UCSD-AML1 (cell line): ENCODE data around the gene PNPLA3.

Experiments
- DNase-seq: peaks from one replicate; lab custom pipeline; 2025; ENCODE audit not compliant: unreplicated experiment; lab: John Stamatoyannopoulos, UW

PNPLA3 gene, protein sequence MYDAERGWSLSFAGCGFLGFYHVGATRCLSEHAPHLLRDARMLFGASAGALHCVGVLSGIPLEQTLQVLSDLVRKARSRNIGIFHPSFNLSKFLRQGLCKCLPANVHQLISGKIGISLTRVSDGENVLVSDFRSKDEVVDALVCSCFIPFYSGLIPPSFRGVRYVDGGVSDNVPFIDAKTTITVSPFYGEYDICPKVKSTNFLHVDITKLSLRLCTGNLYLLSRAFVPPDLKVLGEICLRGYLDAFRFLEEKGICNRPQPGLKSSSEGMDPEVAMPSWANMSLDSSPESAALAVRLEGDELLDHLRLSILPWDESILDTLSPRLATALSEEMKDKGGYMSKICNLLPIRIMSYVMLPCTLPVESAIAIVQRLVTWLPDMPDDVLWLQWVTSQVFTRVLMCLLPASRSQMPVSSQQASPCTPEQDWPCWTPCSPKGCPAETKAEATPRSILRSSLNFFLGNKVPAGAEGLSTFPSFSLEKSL

GRCh38 chr22:43923631-43924464 lies at the start of gene PNPLA3:
PNPLA3 (plus strand) TSS chr22:43923805; CDS start chr22:43923912, 107 bp downstream.
- peak; percentile 86 for DNase-seq

- no peak for DNase-seq
Observed at GRCh38 chr22:43876866-43877509, 46.6 kb upstream of the PNPLA3 start.

- no peak for DNase-seq
Observed at GRCh38 chr22:43878079-43878795, 45.4 kb upstream of the PNPLA3 start.

GRCh38 chr22:43878831-43879550 lies 44.6 kb upstream of the PNPLA3 start:
- no peak for DNase-seq

DNA sequence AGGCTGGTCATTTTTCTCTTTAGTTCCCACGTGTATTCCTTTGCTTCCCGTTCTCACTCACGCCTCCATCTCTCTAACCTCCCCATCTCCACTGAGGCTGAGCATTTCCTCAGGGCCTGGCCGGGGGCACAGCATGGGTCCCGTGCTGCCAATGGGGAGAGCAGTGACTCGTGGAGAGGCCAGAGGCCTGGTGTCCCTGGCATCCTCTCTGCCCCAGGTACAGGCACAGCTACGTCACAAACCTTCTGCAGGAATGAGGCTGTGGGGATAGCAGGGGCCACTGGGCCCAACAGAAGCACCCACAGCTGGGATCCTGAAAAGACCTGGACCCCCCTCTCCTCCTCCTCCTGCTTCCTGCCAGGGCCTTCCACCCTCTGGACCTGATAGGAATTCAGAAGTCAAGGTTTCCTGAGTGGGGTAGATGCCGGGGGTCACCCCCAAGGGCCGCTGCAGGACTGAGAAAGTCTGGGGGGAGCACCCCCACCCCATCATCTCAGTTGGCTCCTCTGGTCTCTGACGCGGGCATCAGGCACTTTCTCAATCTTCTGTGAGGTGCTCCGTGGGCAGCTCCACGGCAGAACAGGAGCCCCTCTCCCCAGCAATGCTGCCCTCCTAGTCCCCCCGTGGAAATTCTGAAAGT lies 43.6 kb upstream of the PNPLA3 start:
- no peak for DNase-seq

DNA sequence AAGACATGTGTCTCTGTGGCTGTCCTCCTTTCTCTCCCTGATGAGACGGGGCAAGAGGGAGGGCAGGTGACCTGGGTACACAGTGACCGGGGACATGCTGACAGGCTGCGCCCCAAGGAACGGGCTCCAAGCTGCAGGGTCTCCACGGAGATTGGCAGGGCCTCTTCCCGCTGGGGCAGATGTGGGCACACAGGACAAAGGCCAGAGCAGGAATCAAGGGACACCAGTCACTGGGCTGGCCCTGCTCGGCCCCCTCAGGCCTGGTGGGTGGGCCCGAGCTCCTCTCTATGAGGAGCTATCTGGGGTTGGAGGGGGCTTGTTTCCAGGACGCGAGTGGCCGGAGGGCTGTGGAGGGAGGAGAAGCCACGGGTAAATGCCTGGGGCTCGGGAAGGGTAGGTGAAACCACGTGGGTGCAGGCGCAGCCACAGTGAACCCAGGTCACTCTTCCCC lies 43.0 kb upstream of the PNPLA3 start:
- DNase-seq = no peak

DNA sequence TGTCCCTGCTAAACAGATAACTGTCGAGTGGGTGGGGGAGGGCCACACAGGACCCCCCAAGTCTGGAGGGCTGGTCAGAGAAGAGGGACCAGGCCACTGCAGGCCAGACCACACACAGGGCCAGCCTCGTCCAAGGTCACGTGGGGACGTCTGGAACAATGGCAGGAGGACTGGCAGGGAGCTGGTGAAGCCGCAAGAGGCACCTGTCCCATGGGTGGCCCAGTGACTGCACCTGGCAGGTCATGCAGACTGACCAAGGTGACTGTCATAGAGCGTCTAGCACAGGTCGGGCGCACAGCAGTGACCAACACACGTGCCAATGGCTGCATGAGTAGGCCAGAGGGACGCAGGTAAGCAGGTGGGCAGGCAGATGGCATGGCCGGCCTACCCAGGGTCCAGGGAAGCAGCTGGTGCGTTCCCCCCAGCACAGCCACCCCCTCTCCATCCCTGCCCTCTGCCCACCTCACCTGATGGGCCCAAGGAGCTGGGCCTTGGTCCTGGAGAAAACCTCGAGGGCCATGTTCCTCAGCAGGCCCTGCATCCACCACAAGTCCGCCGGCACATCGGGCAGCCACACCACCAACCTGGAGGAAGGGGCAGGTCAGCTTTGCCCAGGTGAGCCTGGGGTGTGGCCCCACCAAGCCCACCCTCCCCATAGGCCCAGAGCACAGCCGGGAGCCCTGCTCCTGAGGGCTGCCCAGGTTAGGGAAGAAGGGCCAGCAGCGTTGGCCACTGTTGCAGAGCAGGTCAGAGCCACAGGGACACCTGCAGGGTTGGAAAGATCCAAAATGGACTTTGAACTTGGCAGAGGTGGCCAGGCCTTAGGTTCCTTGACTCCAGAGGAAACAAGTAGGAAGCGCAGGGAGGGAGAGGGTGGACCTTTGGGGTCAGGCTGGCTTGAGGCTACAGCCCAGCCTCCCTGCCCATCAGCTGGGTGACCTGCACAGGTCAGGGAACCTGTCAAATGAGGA lies 42.2 kb upstream of the PNPLA3 start:
- no peak for DNase-seq

GRCh38 chr22:43882122-43882767 lies 41.4 kb upstream of the PNPLA3 start:
- no peak for DNase-seq

DNA sequence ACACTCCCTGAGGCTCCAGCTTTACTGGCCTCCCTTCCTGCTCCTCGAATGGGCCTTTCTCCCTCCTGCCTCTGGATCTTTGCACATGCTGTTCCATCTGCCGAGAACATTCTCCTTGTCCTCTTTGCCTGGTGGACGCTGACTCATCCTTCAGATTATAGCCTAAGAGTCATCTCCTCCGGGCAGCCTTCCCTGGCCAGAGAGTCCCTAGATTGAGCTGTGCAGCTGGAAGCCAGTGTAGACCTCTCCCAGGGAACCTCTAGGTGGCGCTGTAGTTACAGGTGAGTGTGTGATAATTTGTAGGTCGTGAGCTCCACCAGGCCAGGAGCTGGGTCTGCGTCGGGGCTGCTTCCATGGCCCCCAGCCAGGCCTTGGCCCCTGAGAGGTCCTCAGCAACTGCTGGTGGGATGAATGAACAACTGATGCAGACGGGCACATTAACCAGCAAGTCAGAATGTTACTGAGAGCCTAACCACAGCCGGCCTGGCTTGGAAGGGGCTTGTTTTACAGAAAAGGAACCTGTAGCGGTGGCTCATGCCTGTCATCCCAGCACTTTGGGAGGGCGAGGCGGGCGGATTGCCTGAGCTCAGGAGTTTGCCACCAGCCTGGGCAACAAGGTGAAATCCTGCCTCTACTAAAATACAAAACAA lies 40.5 kb upstream of the PNPLA3 start:
- peak; percentile 43 for DNase-seq

DNA sequence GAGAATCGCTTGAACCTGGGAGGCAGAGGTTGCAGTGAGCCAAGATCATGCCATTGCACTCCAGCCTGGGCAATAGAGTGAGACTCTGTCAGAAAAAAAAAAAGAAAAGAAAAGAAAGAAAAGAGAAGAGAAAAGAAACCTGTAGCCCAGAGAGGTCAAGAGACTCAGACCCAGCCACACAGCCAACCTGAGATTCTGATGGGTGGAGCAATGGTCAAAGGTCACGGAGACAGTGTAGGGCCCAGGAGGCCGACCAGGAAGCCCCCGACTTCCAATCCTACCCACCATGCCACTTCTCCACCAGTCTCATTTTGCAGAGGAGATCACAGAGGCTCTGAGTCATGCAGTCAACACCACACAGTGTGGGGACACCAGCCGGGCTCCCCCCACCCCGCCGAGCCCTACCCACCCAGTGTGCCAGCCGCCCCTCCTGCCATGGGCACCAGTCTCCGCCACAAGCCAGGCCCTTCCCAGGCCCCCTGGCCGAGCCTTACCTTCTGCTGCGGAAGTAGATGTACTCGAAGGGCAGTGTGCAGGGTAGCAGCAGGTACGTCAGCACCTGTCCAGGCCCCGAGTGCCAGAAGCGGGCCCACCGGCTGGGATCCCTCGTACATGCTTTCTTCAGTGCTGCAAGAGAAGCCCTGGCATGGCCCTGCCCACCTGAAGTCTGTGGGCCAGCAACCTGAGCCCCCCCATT lies 39.7 kb upstream of the PNPLA3 start:
- no peak for DNase-seq

GRCh38 chr22:43884600-43885318 lies 38.8 kb upstream of the PNPLA3 start:
- peak; percentile 65 for DNase-seq

- no peak for DNase-seq
Observed at GRCh38 chr22:43885319-43885671, 38.3 kb upstream of the PNPLA3 start.

DNA sequence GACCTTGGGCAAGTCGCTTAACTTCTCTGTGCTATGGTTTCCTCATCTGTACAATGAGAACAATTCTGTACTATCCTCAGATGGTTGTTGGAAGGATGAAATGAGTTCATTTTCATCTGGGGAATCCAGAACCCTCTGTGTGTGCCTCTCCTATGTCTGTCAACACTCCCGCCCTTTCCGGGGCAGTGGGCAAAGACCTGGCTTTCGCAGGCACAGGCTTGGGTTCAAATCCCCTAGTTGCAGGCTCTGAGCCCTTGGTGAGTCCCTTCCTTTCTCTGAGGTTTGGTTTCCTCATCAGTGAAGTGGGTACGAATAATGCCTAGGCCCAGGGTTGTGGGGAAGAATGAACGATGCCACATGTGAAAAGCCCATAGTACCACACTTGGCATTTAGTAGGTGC lies 37.8 kb upstream of the PNPLA3 start:
- DNase-seq = no peak

GRCh38 chr22:43886231-43886630 lies 37.4 kb upstream of the PNPLA3 start:
- DNase-seq = no peak

DNA sequence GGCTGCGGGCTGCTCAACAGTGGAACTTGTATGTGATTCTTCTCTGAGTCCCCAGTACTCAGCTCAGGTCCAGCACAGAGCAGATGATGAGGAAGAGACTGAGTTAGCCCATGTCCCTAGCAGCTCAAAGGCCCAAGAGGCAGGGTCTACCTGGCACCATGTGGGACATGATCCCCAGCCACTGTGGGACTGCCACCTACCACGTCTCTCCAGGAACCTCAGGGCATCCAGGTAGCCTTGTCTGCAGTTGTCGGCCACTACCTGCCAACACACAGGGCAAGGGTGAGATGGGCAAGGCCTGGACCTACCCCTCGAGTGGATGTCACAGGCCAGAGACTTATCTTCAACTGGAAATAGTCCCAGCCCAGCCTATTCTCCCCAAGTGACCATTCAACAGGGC lies 36.2 kb upstream of the PNPLA3 start:
- DNase-seq = no peak

GRCh38 chr22:43888740-43889139 lies 34.9 kb upstream of the PNPLA3 start:
- no peak for DNase-seq
